Spinal cord (tissue), 10 donors: Measurements from ENCODE around the gene NEURL1B. TPM values are rescaled to one million over a fixed set of nuclear protein-coding genes. Genes with fewer than 3 reads are reported as not detected.
A peak's percentile ranks its signal among the peaks of the same experiment; 100 is the strongest.

ENCODE experiments used
- DNase-seq, 6 donors: peaks; one replicate each; pipeline versions ENCODE4 v3.0.0 to v3.0.0-alpha.2; 2013 to 2015; ENCODE audit warnings: low spot score in 6 of 6, low read depth in 4 of 6
- H3K27ac ChIP-seq: one replicate; pipeline ENCODE4 v1.5.1; 2013; ENCODE audit warnings: low read depth, low read length, control low read depth
- H3K27me3 ChIP-seq: one replicate; pipeline ENCODE4 v1.6.1; 2013; ENCODE audit warnings: low read length; ENCODE audit not compliant: control insufficient read depth, insufficient read depth
- H3K36me3 ChIP-seq: one replicate; pipeline ENCODE4 v1.6.1; 2013; ENCODE audit warnings: low read length; ENCODE audit not compliant: control insufficient read depth, insufficient read depth
- H3K4me1 ChIP-seq: one replicate; pipeline ENCODE4 v1.6.1; 2013; ENCODE audit warnings: low read length; ENCODE audit not compliant: control insufficient read depth, insufficient read depth
- H3K4me3 ChIP-seq: one replicate; pipeline ENCODE4 v1.5.1; 2013; ENCODE audit warnings: low read depth, low read length, control low read depth
- H3K9me3 ChIP-seq: one replicate; pipeline ENCODE4 v1.6.1; 2013; ENCODE audit warnings: low read length; ENCODE audit not compliant: control insufficient read depth, insufficient read depth
- WGBS: methylation state at CpG from one replicate; pipeline ENCODE4 v1.1.5; 2013; ENCODE audit warnings: missing lambda C conversion rate; ENCODE audit not compliant: insufficient coverage; 5-methylcytosine and 5-hydroxymethylcytosine counted together
- polyA plus RNA-seq, 2 donors: library from polyadenylated mRNA; unstranded; fragments of 120-200 nt; gene quantifications; one replicate each; pipeline ENCODE4 v1.2.1, GENCODE V29; 2013; ENCODE audit not compliant: insufficient read length in 2 of 2
- total RNA-seq, 2 donors: library from RNA; depleted of rRNA in 1 of 2; stranded (reverse); fragments of 120-200 nt in 1 of 2; fragments of >200 nt in 1 of 2; gene quantifications; one replicate each; pipeline versions ENCODE4 v1.2.3 to v1.2.4, GENCODE V29; 2013 to 2014
- donor health status: healthy.

The NEURL1B gene
- total and polyA plus RNA-seq, 4 donors: 8.5 to 17.4 (median 16.5) TPM

GRCh38 chr5:172681421-172681820 lies 40.4 kb downstream of the NEURL1B start:
- Histone ChIP-seq H3K4me1 (peaks cover 21% of the 10 kb centered on the region), H3K27ac (no peak overlapping the region), H3K36me3 (peaks cover 21% of the 10 kb centered on the region), H3K4me3 (no peak overlapping the region), H3K27me3 (no peaks in the 10 kb centered on the region), H3K9me3 (no peaks in the 10 kb centered on the region)
- WGBS: 97% methylated on average over 2 of the region's 4 CpGs
- DNase-seq: no peak

- peaks cover 21% of the 10 kb centered on the region for H3K36me3 ChIP-seq
- H3K4me3 ChIP-seq: no peak overlapping the region
Observed at GRCh38 chr5:172683264-172683644, 42.2 kb downstream of the NEURL1B start.

DNA sequence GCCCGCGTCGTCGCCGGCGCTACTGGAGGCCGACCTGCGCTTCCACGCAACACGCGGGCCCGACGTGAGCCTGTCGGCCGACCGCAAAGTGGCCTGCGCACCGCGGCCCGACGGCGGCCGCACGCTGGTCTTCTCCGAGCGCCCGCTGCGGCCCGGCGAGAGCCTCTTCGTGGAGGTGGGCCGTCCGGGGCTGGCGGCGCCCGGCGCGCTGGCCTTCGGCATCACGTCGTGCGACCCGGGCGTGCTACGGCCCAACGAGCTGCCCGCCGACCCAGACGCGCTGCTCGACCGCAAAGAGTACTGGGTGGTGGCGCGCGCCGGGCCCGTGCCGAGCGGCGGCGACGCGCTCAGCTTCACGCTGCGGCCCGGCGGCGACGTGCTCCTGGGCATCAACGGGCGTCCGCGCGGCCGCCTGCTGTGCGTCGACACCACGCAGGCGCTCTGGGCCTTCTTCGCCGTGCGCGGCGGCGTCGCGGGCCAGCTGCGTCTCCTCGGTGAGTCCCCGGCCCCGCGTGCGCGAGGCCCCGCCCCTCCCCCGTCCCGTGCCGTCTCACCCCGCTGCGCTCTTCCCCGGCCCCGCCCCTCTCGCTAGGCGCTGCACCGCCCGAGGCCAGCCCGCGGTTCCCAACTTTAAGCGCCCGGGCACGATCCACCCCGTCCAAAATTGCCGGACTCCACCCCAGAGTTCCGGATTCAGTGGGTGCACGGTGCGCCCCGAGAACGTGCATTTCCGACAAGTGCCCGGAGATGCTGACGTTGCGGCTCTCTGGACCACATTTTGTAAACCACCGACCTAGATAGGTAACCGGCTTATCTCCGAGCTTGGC lies 42.8 kb downstream of the NEURL1B start:
- Histone ChIP-seq H3K27me3 (no peaks in the 10 kb centered on the region), H3K4me1 (peaks cover 12% of the 10 kb centered on the region), H3K27ac (no peak overlapping the region), H3K36me3 (peaks cover 27% of the 10 kb centered on the region), H3K9me3 (no peaks in the 10 kb centered on the region), H3K4me3 (no peak overlapping the region)
- WGBS: 21% methylated on average over 123 of the region's 125 CpGs
- DNase-seq: peak in 2 of 6 donors; percentile 76 to 81

More at GRCh38 chr5:172683264-172683644, 42.2 kb downstream of the NEURL1B start:
- H3K27ac ChIP-seq: no peak overlapping the region
- H3K9me3 ChIP-seq: no peaks in the 10 kb centered on the region
- H3K27me3 ChIP-seq: no peaks in the 10 kb centered on the region
- peak in 1 of 6 donors; percentile 45 for DNase-seq
- 32% methylated on average over 44 of the region's 47 CpGs for WGBS
- H3K4me1 ChIP-seq: peaks cover 18% of the 10 kb centered on the region

GRCh38 chr5:172685091-172685490 lies 44.0 kb downstream of the NEURL1B start:
- H3K27ac ChIP-seq: no peak overlapping the region
- H3K4me1 ChIP-seq: no peaks in the 10 kb centered on the region
- peaks cover 34% of the 10 kb centered on the region for H3K36me3 ChIP-seq
- no peaks in the 10 kb centered on the region for H3K27me3 ChIP-seq
- no peak for DNase-seq
- WGBS: 90% methylated on average over 2 of the region's 4 CpGs
- no peak overlapping the region for H3K4me3 ChIP-seq
- no peaks in the 10 kb centered on the region for H3K9me3 ChIP-seq

DNA sequence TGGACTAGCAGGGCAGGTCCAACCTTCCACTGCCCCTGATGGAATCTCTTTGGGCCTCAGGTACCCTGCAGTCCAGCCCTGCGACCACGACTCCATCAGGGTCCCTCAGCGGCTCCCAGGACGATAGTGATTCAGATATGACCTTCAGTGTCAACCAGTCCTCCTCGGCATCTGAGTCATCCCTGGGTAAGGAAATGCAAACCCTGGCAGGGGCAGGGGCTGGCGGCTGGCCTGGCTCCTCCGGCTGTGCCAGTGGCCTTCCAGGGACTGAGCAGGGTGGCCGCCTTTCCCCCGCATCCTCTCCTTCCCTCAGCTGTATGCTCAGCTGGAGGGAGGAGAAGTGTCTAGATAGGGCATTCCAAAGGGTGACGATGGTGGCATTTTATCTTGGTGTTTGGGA lies 45.0 kb downstream of the NEURL1B start:
- DNase-seq: no peak
- H3K4me1 ChIP-seq: peaks cover 5% of the 10 kb centered on the region
- WGBS: 94% methylated on average over 5 of the region's 10 CpGs
- H3K4me3 ChIP-seq: no peak overlapping the region
- no peaks in the 10 kb centered on the region for H3K27me3 ChIP-seq
- no peak overlapping the region for H3K27ac ChIP-seq
- peaks cover 34% of the 10 kb centered on the region for H3K36me3 ChIP-seq
- no peaks in the 10 kb centered on the region for H3K9me3 ChIP-seq

- no peaks in the 10 kb centered on the region for H3K27me3 ChIP-seq
- H3K9me3 ChIP-seq: no peaks in the 10 kb centered on the region
- no peak overlapping the region for H3K27ac ChIP-seq
- peaks cover 34% of the 10 kb centered on the region for H3K36me3 ChIP-seq
- H3K4me3 ChIP-seq: no peak overlapping the region
- whole genome bisulfite sequencing: 94% methylated on average over 34 of the region's 37 CpGs
- DNase-seq: no peak
- peaks cover 5% of the 10 kb centered on the region for H3K4me1 ChIP-seq
Observed at GRCh38 chr5:172686539-172687390, 45.7 kb downstream of the NEURL1B start.

- H3K36me3 ChIP-seq: peaks cover 34% of the 10 kb centered on the region
- WGBS: 93% methylated on average over 2 of the region's 4 CpGs
- DNase-seq: no peak
- no peaks in the 10 kb centered on the region for H3K27me3 ChIP-seq
- no peaks in the 10 kb centered on the region for H3K9me3 ChIP-seq
- H3K4me3 ChIP-seq: no peak overlapping the region
- H3K27ac ChIP-seq: no peak overlapping the region
- peaks cover 5% of the 10 kb centered on the region for H3K4me1 ChIP-seq
Observed at GRCh38 chr5:172687940-172688339, 46.9 kb downstream of the NEURL1B start.

- no peaks in the 10 kb centered on the region for H3K9me3 ChIP-seq
- H3K27ac ChIP-seq: no peak overlapping the region
- no peak overlapping the region for H3K4me3 ChIP-seq
- DNase-seq: no peak
- peaks cover 34% of the 10 kb centered on the region for H3K36me3 ChIP-seq
- peaks cover 5% of the 10 kb centered on the region for H3K4me1 ChIP-seq
- WGBS: 87% methylated on average over 9 of the region's 11 CpGs
- no peaks in the 10 kb centered on the region for H3K27me3 ChIP-seq
Observed at GRCh38 chr5:172688349-172689217, 47.5 kb downstream of the NEURL1B start.

- H3K27ac ChIP-seq: no peak overlapping the region
- H3K36me3 ChIP-seq: peaks cover 34% of the 10 kb centered on the region
- 88% methylated on average over 5 of the region's 7 CpGs for WGBS
- no peak overlapping the region for H3K4me3 ChIP-seq
- peaks cover 5% of the 10 kb centered on the region for H3K4me1 ChIP-seq
- no peaks in the 10 kb centered on the region for H3K27me3 ChIP-seq
- DNase-seq: no peak
- no peaks in the 10 kb centered on the region for H3K9me3 ChIP-seq
Observed at GRCh38 chr5:172689218-172689572, 48.1 kb downstream of the NEURL1B start.
